HG03159 (cell line): Measurements from ENCODE around the gene C1QTNF2.

Source experiments
- ATAC-seq: cut with Tn5 transposase; IDR thresholded peaks from one replicate; pipeline ENCODE4 v1.9.1; 2021; ENCODE audit warnings: mild to moderate bottlenecking, moderate library complexity; ENCODE audit not compliant: unreplicated experiment

Gene C1QTNF2

GRCh38 chr5:160375166-160375565 is 4.7 kb upstream of the C1QTNF2 start:
- no peak for ATAC-seq

- ATAC-seq, result no peak
These were observed 868 bp upstream of the C1QTNF2 start for GRCh38 chr5:160371294-160371693.

- no peak for ATAC-seq
These were observed 248 bp upstream of the C1QTNF2 start for GRCh38 chr5:160370713-160371034.

DNA sequence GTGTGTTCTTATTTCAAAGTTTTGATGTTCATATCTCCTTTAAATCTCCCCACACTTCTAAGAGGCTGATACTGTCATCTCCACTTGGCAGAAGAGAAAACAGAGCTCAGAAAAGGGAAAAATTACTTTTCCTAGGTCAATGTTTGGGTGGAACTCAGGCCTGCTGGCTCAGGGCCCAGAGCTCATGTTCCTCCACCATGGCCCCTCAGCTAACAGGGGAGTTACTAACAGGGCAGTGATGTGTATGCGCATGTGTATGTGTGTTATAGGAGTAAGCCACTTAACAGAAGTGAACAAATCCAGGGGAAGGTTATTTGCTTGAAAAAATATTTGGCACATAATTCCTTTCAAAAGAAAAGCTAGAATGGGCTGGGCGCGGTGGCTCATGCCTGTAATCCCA is 2.5 kb downstream of the C1QTNF2 start:
- ATAC-seq, result no peak

GRCh38 chr5:160367261-160367660 is 3.2 kb downstream of the C1QTNF2 start:
- ATAC-seq, result no peak

DNA sequence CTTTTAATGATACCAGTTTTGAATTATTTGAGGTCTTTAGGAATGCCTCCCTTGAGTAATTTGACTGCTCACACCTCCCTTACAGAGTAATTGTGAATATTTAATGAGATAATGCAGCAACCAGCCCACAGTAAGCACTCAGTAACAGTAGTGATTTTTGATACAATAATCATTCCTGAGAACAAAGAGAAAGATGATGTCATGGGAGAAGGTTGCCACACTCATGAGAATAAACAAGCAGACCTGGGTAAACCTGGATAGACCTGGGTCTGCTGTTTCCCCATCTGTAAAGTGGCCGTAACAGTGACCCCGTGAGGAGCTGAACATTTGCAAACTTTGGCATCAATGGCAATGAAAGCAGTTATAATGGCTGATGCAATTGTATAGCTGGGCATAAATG is 4.2 kb downstream of the C1QTNF2 start:
- ATAC-seq, result no peak

GRCh38 chr5:160363660-160364395 is 6.6 kb downstream of the C1QTNF2 start:
- ATAC-seq, result no peak

GRCh38 chr5:160363211-160363610 is 7.2 kb downstream of the C1QTNF2 start:
- ATAC-seq, result no peak

- ATAC-seq, result no peak
These were observed 8.7 kb downstream of the C1QTNF2 start for GRCh38 chr5:160361624-160362228.

DNA sequence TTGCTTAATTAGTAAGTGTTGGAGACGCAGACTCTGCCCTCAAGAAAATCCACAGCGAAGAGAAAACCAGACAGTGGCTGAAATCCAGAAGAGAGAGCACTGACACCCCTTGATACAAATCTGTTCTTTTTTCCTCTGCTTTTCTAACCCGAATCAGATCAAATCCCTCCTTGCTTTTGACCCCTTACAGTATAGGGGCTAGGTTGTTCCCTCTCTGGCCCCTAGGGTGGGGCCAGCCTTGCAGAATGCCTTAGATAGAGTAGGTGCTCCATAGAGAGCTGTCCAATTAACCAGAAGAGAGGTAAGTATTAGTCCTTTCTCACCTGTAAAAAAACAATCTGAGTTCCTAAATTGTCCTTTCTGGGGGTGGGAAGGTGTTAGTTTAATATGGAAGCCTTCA is 10.1 kb downstream of the C1QTNF2 start:
- ATAC-seq, result no peak

- ATAC-seq, result no peak
These were observed 10.6 kb downstream of the C1QTNF2 start for GRCh38 chr5:160359816-160360215.

DNA sequence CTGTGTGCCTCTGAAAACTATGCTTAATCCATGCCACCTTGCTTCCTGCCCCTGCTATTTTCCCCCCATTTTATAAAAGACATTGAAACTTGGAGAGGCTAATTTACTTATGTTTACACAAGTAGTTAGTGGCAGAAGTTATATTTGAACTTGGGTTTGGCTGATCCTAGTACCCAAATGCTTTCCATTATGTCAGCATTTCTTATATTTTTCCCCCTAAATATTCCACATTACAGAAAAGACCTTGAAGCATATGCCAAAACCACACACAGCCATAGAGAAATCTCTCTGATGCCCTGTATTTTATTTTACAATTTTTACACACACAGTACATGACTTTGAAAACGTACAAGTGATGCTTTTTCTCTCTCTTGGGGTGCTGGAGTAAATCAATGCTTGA is 11.2 kb downstream of the C1QTNF2 start:
- ATAC-seq, result no peak

DNA sequence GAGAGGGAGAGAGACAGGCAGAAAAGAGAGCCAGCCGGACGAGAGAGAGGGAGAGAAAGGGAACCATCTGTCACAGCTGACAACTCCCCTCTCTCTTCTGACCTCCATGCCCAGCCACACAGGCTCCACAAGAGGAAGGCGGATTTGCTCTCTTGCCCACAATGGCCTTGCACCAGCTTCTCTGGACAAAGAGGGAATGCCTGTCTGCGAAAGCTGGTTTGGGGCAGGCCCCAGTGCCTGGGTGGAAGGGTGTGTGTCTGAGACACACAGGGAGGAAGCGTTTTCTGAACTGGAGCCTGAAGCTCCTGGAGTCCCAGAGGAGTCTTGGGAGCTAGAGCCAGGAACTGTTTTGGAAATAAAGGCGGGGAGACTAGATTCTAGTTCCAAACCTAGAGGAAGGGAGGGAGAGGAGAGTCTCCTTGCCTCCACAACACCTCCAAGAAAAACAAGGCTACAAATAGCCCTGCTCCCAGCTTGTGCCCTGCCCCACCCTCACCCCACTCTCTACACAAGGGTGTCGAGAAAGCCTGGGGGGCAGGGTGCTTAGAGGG is 12.5 kb downstream of the C1QTNF2 start:
- no peak for ATAC-seq

- no peak for ATAC-seq
These were observed 13.0 kb downstream of the C1QTNF2 start for GRCh38 chr5:160357394-160357793.

- no peak for ATAC-seq
These were observed 13.7 kb downstream of the C1QTNF2 start for GRCh38 chr5:160356550-160357347.

DNA sequence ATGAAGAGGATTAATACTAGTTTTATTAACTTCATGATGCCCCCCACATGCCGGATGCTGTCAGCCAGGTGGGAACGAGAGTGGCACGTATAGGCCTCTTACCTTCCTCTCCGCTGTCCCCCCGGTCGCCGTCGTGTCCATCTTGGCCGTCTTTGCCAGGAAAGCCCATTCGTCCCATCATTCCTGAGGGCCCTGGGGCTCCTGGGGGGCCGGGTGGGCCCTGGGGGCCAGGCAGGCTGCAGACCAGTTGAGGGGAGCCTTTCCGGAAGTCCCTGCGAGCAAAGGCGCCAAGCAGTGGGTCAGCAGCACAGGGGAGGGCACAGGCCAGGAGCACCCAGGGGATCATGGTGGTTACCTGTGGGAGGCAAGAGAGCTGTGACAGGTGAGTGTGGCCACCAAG is 15.8 kb downstream of the C1QTNF2 start:
- no peak for ATAC-seq

DNA sequence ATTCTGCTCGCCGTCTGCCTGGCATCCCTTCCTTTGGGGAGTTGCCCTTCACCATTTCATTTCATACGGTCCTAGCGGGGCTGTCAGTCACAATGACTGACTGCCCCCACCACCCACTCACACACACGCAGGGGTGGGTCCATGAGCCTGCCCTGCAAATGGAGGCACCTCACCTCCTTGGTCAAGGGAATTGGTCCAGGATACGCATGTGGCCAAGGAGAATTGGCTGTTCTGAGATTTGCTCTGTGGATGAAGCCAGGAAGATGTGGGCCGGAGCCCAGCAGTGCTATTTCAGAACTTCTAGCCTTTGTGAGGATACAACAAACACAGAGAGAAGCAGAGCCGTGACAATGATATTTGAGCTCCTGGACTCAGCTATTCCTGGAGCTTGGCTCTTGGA is 17.0 kb downstream of the C1QTNF2 start:
- no peak for ATAC-seq

DNA sequence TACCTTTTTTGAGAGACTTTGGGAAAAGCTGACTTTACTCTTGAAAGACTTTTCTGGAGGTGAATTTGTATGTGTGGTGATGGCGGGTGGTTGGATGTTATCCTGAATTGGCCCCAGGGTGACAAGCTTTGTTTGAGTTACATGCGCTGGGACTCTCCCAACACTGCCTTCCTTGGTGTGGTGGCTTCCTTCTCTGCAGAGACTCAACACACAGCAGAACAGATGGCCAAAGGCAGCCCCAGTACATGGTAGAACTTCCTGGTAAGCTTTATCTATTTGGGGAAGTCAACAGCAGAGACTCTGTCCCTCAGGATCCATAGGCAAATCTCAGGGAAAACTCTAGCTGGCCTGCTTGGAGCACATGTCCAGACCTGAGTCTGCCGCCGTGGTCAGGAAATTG is 18.1 kb downstream of the C1QTNF2 start:
- ATAC-seq, result no peak

DNA sequence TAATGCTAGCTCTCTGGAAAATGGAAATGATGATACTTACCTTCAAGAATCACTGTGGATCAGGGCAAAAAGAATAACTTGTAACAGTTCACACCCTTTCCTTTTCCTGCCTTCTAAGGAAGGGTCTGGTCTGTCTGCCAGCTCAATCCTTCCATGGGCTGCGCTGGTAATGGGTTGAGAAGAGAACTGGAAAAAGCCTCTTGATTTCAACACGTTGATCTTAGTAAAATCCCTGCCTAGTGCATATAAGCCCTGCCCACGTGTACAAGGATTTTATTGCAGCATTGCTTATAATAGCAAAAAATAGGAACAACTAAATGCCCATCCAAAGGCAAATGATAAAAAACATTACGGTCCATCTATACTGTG is 20.5 kb downstream of the C1QTNF2 start:
- no peak for ATAC-seq

DNA sequence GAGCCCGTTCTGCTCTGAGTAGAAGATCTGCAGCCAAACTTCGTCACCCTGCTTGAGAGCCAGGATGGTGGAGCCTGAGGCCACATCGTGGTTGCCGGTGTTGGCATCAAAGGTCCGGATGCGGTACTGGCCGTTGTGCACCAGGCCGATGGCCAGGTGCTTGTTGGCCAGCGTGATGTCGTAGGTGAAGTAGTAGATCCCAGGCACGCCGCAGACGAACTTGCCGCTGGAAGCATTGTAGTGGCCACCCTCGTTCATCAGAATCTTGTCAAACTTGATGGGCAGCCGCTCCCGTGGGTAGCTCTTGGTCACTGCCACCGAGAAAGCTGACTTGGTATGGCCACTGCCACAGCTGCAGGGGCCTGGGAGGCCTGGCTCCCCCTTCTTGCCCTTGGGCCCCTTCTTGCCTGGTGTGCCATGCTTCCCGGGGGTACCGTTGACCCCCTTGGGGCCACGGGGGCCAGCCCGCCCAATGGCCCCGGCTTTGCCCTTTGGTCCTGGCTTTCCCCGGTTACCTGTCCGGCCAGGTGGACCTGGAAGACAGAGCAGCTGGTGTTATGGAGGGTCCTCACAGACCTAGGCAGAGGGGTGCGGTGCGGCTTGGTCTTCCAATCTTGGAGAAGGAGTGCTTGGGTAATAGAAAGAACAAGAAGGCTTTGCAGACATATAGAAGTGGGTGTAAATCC is 21.0 kb downstream of the C1QTNF2 start:
- ATAC-seq, result no peak

GRCh38 chr5:160348080-160348479 is 22.3 kb downstream of the C1QTNF2 start:
- ATAC-seq, result no peak
